KOPT-K1 (cell line): ENCODE data around the gene ZNF507.
"Not testable (repeated sequence)": the region's sequence is repeated elsewhere in the genome, so short reads cannot be mapped to it uniquely, and the experiment has no call there.

Experiments
- H3K27ac ChIP-seq: fragments of 200-600 bp; sonication (generic); 2 replicates; pipeline ENCODE4 v1.5.1; 2016; ENCODE audit warnings: antibody characterized with exemption, mild to moderate bottlenecking, low read depth, low read length; ENCODE audit not compliant: poor library complexity, severe bottlenecking
- H3K36me3 ChIP-seq: fragments of 200-600 bp; sonication (generic); 2 replicates; pipeline ENCODE4 v1.5.1; 2017; ENCODE audit warnings: antibody characterized with exemption, mild to moderate bottlenecking, low read length, moderate library complexity; ENCODE audit not compliant: insufficient read depth
- H3K9me3 ChIP-seq: fragments of 200-600 bp; sonication (generic); 2 replicates; pipeline ENCODE4 v1.5.1; 2017; ENCODE audit warnings: antibody characterized with exemption, low read length, mild to moderate bottlenecking; ENCODE audit not compliant: insufficient read depth, poor library complexity, severe bottlenecking

ZNF507 gene

DNA sequence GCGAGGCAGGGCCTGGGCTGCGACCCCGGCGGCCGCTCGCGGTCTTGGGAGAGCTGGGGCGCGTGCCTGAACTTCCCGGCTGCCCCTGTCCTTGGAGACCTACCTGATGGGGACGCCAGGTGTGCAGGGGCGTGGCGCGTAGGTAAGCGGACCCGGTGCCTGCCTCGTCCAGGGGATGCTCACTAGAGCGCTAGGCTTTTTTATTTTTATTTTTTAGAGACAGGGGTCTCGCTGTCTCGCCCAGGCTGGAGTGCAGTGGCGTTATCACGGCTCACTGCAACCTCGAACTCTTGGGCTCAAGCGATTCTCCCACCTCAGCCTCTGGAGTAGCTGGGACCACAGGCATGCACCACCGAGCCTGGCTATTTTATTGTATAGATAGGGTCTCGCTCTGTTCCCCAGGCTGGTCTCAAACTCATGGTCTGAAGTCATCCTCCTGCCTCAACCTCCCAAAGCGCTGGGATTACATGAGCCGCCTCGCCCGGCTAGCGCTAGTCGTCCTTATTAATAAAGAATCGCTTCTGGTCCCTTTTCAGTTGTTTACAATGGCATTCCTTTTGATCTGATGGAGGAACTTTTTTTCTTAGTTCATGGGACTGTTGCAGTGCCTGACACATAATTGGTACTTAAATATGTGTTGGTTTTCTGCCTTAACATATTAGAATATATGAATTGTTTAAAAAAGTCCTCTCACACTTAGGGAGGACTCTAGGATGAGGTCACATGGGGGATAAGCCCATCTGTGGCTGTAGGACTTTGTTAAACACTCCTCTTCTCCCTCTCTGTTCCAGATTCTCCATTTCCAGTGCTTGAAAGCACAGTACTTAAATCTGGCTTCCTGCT is 61.0 kb downstream of the ZNF507 start:
- H3K36me3 ChIP-seq = peaks cover 6% of the 10 kb centered on the region; the same call in 1 of the 2 replicates
- peak overlapping the region; percentile 79 for H3K27ac ChIP-seq
- no peaks in the 10 kb centered on the region for H3K9me3 ChIP-seq

DNA sequence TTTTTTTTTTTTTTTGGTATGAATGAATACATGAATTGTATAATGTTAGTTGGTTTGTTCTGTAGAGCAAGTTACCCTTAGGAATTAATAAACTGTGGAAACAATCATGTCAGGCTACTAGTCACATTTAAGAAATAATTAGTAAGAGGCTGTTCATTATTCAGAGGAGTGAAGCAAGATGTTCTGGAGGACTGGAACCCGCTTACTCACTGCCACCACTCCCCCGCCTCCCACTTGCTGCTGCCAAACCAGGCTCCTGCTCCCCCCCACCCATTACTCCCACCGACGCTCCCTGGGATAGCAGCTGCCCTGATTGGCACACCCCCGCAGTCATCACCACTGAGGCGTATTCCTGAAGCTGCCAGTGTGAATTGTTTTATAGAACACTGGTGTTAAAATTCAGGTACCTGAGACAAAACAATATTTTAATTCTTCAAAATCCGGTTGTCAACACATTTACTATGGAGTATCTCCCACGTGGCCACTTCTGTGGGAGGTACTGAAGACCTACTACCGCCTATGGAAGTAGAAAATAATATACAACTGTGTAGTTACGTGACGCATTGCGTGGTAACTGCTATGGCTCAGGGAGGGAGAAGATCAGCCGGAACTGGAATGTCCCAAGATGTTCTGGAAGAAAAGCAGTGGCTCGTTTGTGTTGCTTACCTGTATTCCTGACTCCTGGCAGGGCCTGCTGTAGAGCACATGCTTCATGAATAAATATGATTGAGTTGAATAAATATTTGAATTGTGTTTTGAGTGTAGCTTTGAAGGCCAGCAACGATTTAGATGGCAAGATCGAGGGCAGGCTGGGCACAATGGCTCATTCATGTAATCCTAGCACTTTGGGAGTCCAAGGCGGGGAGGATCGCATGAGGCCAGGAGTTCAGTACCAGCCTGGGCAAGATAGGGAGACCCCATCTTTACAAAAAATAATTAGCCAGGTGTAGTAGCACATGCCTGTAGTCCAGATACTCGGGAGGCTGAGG is 61.9 kb downstream of the ZNF507 start:
- peaks cover 14% of the 10 kb centered on the region for H3K36me3 ChIP-seq

DNA sequence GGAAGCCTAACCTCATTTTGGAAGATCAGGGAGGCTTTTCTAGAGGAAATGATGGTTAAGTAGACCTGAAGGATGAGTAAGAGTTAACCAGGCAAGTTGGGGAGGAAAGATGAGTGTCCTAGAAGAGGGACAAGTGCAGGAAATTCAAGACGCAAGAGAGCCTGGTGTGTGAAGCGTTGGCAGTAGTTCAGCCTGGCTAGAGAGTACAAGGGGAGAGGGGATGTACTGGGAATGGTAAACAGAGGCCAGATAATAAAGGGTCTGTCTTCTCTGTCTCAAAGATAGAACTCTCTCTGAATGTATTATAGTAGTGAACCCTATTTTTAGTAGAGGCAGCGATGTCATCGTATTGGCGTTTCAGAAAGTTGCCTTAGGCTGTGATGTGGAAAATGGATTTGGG is 69.8 kb downstream of the ZNF507 start:
- Histone ChIP-seq H3K36me3 (peaks cover 37% of the 10 kb centered on the region), H3K9me3 (no peaks in the 10 kb centered on the region), H3K27ac (no peak overlapping the region)

More for the DNA sequence above, 61.9 kb downstream of the ZNF507 start:
- no peaks in the 10 kb centered on the region for H3K9me3 ChIP-seq
- no peak overlapping the region for H3K27ac ChIP-seq

DNA sequence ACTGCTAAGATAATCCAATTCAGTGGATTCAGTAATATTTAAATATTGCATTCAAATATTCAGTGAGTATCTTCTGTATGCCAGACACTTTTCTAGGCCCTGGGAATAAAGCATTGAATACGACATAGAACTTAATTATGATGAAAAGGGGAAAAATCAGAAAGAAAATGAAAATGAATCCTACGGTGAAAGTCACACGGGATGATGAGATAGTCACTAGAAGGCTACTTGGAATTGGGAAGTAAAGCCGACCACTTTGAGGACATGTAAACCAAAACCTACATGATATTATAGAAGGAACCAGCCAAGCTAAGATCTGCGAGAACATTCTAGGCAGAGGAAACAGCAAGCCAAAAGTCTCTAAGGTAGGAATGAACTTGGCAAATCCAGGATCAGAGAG is 70.3 kb downstream of the ZNF507 start:
- no peak overlapping the region for H3K27ac ChIP-seq
- peaks cover 37% of the 10 kb centered on the region for H3K36me3 ChIP-seq

DNA sequence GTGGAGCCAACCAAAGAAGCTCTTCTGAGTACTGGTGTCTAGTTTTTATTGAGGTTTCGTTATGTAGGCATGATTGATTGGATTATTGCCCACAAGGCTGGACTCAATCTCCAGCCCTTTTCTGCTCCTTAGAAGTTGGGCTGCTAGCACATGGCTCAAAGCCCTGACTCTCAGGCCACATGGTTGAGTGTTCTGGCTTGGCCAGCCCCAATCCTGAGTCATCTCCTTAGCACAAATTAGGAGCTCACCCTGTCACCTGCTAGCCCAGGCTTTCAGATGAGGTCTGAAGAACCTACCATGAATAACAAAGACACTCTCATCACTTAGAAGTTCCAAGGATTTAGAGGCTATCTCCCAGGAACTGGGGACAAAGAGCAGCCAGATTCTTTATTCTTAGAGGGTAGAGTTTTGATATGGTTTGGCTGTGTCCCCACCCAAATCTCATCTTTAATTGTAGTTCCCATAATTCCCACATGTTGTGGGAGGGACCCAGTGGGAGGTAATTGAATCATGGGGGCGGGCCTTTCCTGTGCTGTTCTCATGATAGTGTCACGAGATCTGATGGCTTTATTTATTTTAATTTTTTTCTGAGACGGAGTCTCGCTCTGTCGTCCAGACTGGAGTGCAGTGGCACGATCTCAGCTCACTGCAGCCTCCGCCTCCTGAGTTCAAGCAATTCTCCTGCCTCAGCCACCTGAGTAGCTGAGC is 71.5 kb downstream of the ZNF507 start:
- no peak overlapping the region for H3K27ac ChIP-seq
- H3K36me3 ChIP-seq = peaks cover 27% of the 10 kb centered on the region
- H3K9me3 ChIP-seq = no peaks in the 10 kb centered on the region

More for the DNA sequence above, 70.3 kb downstream of the ZNF507 start:
- H3K9me3 ChIP-seq = no peaks in the 10 kb centered on the region

DNA sequence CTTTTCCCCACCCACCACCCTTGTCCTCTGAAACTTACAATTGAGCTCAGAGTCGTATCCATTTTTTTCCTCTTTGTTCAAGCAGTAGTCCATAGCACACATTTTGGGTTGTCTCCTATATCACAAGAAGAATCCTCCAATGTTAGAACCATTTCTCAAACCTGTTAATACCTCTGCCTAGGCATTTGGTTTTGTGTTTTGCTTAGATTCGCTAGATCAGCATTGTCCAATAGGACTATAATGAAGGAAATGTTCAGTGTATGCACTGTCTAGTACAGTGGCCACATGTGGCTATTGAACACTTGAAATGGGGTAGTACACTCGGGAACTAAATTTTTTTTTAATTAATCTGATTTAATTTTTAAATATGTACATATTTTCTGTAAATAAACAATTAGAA is 72.7 kb downstream of the ZNF507 start:
- no peak overlapping the region for H3K27ac ChIP-seq
- H3K9me3 ChIP-seq = no peaks in the 10 kb centered on the region
- peaks cover 15% of the 10 kb centered on the region; the same call in 1 of the 2 replicates for H3K36me3 ChIP-seq

DNA sequence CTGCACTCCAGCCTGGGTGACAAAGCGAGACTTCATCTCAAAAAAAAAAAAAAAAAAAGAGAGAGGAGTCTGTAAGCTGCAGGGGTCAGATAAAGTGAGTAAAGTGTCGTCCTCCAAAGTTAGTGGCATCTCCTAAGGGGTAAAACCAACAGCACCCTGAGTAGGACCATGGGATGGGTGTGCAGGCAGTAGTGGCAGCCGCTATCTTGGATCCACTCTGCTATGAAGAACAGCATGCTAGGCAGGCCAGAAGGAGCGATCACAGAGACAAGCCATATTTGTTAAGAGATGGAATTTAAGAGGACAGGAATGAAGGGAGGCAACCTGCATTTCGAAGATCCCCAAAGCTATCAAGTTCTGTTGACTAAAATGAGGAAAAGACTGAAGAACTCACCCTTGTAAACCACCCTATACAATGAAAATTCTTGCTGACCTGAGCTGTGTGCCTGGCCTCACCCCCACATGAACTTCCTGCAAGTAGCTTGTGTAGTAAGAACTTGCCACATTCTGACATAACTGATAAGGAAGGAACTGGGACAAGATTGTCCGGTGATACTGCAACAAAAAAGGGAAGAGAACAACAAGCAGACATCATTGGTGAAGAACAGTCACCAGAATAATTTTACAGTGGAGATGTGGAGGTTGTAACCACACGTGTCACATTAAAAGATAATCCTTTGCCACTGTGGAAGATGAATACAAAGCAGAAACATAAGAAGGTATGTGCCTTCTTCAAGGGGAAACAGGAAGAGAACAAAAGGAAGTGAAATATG is 76.4 kb downstream of the ZNF507 start:
- Histone ChIP-seq H3K36me3 (0 out of 2 replicates have a peak, but pooled peaks cover 2% of the 10 kb centered on the region), H3K9me3 (no peaks in the 10 kb centered on the region), H3K27ac (no peak overlapping the region)

DNA sequence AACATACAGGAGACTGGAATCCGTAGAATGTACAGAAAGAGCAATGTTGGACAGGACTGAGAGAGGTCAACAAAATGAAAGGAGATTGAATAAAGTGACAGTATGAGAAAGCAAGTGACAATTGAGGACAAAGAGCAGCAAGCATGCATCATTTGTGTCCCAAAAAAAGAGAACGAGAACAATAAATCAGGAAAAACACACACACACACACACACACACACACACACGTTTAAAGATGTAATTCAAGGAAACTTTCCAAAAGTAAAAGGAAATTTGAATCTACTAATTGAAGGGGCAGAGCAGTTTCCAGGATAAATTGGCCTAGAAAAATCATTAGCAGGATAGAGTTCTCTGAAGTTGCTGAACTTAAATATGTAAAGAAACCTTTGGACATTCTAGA is 77.0 kb downstream of the ZNF507 start:
- no peaks in the 10 kb centered on the region for H3K36me3 ChIP-seq
- no peak overlapping the region for H3K27ac ChIP-seq
- H3K9me3 ChIP-seq = no peaks in the 10 kb centered on the region

DNA sequence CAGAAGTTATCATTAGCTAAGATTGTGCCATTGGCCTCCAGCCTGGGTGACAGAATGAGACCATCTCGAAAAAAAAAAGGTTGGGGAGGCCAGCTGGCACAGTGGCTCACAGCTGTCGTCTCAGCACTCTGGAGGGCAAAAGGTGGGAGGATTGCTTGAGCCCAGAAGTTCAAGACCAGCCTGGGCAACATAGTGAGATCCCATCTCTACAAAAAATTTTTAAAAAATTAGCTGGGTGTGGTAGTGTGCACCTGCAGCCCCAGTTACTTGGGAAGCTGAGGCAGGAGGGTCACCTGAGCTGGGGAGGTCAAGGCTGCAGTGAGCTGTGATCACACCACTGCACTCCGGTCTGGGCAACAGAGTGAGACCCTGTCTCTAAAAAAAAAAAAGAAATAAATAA is 78.5 kb downstream of the ZNF507 start:
- not testable (repeated sequence) for H3K27ac ChIP-seq, H3K9me3 ChIP-seq, H3K36me3 ChIP-seq

DNA sequence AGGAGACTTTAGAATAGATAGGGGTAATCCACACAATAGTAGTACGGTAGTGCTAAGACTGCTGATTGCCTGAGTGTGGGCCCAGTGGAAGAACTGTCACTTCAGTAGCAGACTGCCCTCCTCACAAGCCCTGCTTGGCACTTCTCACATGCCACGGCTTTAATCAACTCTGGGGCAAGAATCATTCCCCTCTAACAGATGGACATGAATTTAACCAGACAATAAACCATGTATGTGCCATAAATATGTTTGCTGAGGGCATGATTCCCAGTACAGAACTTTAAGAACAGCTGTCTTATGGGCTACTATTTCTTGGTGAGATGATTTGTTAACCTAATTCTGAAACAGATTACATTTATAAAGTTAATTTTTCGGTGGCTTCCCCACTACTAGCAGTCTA is 82.1 kb downstream of the ZNF507 start:
- H3K9me3 ChIP-seq = no peaks in the 10 kb centered on the region
- no peak overlapping the region for H3K27ac ChIP-seq
- H3K36me3 ChIP-seq = peaks cover 5% of the 10 kb centered on the region; the same call in 1 of the 2 replicates

DNA sequence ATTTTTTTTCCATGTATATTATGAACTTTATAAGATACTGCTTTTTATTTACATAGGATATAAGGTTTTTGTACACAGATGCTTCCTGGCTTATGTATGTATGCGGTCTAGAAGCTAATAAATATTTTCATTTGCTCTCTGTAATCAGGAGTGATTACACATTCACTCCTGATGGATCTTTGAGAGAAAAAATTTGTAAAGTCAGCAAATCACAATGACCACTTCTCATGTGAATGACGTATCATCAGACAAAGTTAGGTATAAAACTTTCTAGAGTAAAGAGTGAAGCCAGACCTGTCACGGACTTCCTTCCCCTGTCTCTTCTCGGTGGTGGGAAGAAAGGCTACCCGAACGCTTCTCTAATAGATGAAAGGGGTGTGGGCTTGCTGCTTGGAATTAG is 91.3 kb downstream of the ZNF507 start:
- Histone ChIP-seq H3K27ac (no peak overlapping the region), H3K9me3 (no peaks in the 10 kb centered on the region), H3K36me3 (no peaks in the 10 kb centered on the region; the same call in 1 of the 2 replicates)

DNA sequence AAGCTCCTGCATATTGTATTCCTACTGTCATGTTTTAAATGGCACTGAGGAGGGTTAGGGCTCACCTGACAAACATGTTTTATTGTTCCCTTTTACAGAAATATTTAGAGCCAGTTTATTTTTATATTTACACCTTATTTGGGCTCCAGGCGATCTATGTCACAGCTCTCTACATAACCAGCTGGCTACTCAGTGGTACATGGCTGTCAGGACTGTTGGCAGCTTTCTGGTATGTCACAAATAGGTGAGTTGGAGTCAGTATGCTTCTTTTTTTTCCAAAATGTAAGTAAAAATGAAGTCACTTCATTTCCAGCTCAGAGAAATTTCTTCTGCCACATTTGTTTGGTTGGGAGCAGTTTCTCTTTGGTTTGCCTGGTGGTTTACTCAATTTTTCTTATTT is 91.7 kb downstream of the ZNF507 start:
- Histone ChIP-seq H3K9me3 (no peaks in the 10 kb centered on the region), H3K36me3 (no peaks in the 10 kb centered on the region; the same call in 1 of the 2 replicates), H3K27ac (no peak overlapping the region)
